Subcutaneous adipose tissue (tissue), 4 donors: ENCODE data around the gene SCG3. TPM values are rescaled to one million over a fixed set of nuclear protein-coding genes. Genes with fewer than 3 reads are reported as not detected.

Experiments used
- CTCF ChIP-seq: fragments of 450-650 bp; IDR thresholded peaks from one replicate; pipeline ENCODE4 v1.5.1; 2016; ENCODE audit warnings: low read depth, mild to moderate bottlenecking, control low read depth, antibody characterized with exemption, moderate library complexity
- total RNA-seq, 4 donors: library from RNA; depleted of rRNA; stranded (reverse); fragments of >200 nt; gene quantifications; one replicate each; pipeline ENCODE4 v1.1.0, GENCODE V29; 2016

The SCG3 gene
- total RNA-seq, 4 donors from 2014 or later, result not detected

DNA sequence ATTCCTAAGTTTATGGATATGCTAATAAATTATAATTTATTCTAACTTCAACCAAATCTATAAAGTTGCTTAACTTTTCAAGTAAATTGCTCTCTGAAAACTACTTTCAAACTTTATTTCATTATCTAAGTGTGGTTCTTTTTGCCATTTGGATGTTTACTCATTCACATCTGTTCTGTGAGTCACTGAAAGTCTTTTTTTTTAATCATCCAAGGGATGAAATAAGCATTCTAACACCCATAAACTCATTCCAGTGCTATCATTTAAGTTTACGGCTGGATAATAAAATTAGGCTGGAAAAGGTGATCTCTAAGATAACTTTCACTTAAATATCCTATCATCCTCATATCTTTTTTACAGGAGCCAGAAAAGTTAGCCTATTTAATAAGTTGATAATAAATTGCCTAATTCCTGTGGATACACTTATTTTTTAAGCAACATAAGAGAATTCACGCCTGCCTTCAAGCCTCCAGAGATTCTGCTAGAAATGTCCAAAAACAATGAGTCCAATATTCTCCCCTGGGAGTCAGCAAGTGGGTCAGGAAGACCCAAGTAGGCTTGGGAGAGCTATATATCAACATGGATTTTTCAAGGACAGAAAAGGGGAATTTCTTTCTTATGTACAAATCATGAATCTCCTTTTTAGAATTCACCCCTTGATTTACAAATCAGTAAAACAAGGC is 25.8 kb downstream of the SCG3 start:
- no peak for TF ChIP-seq CTCF

DNA sequence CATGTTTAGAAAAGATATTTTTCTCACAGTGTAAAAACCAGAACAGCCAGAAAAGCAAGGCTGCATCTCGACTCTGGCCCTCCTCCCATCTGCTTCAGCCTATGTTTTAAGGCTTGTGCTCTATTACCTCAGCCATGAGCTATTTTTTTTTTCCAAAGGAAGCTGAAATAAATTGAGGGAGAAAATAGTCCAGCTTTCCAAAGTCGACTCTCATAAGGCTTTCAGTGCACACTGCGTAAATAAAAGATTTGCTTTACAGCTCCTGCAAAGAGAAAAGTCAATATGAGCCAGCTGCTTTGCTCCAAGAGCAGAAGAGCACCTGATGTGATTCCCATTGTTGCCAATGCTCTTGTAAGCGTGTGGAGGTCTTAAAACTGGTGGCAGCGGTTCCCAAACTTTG is 26.7 kb downstream of the SCG3 start:
- no peak for TF ChIP-seq CTCF

DNA sequence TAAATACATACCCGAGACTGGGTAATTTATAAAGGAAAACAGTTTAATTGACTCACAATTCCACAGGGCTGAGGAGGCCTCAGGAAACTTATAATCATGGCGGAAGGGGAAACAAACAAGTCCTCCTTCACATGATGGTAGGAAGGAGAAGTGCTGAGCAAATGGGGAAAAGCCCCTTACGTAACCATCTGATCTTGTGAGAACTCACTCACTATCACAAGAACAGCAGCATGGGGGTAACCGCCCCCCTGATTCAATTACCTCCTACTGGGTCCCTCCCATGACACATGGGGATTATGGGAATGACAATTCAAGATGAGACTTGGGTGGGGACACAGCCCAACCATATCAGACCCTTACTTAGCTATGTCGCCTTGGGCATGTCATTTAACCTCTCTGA is 27.7 kb downstream of the SCG3 start:
- no peak for TF ChIP-seq CTCF

DNA sequence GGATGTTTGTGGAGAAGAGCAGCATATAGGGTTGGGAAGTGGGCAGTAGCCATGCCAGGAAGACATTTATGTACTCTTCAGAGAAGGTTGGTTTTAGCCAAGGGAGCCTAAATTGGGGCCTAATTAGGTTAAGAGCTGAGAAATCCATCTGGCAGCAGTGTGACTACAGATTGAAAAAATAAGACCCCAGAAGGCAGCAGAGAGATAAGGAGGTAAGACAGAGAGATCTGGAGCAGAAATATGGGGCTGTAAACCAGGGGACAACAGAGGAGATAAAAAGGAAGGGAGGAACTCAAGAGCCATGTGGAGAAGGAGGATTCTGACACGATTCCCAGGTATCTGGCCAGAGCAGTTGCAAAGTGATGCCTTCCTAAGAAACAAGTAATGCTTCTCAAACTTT is 32.9 kb downstream of the SCG3 start:
- TF ChIP-seq CTCF, result no peak

DNA sequence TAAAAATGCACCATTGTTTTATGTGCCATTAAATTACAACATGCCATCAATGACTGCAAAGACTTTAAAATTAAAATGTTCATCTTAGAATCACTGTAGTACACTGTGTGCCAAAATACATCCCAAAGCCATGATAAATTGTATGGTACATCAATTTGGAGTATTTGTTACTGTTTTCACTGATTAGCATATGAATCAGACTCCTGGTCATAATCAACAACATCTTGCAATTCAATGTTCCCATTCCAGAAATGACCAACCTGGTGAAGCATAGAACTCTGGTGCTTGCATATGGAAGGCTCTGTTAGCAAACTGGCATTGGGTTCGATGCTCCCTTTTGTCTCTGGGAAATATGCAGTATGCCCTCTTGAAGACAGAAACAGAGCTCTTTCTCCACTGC is 33.6 kb downstream of the SCG3 start:
- no peak for TF ChIP-seq CTCF

DNA sequence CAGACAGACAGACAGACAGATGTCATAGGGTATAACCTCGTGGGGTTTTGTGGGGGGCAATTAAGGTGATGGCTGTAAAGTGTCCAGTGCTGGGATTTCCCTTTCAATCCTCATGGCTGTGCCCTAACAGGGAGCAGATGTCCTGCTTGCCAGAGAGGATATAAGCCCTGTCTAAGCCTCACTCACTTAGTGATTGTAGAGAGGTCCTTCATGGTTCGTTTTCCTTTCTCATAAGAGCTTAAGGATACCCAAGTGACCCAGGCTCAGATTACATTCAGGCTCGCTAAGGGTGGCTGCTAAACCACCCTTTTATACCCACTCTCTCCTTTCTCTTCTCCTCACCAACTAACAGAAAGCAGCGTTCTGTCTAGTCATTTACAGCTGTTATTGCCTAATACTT is 36.9 kb downstream of the SCG3 start:
- TF ChIP-seq CTCF, result no peak

DNA sequence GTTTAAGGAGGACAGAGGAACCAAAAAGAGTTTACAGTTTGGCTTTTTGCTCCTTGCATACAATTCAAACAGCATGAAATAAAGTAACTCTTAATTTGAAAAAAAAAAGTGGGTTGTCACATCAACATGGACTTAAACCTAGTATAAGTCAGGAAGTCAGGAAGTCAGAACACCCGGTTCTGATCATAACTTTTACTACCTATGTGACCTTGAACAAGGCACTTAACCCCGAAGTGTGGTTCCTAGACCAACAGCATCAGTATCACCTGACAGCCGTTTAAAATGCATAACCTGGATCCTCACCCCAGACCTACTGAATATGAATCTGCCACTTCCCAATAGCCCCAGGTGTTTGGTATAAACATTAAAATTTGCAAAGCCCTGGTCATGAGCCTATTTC is 37.4 kb downstream of the SCG3 start:
- TF ChIP-seq CTCF, result no peak
